ENCODE measurements around the gene CBFA2T2.

Gene CBFA2T2

GRCh38 chr20:33515569-33516216, 25.8 kb downstream of the CBFA2T2 start:
- no peak overlapping the region for H3K9ac ChIP-seq (ENCODE audit: insufficient read length, low read depth)
- H3K4me1 ChIP-seq (ENCODE audit: insufficient read depth, insufficient read length) = no peaks in the 10 kb centered on the region
- no peak overlapping the region for H3K4me3 ChIP-seq (ENCODE audit: insufficient read length, low read depth)
- TF ChIP-seq YY1 (IDR thresholded peaks at IDR 0.05; ENCODE audit: insufficient read depth, insufficient read length) (no peak), ZNF274 (IDR thresholded peaks at IDR 0.05; ENCODE audit: low read depth, low read length) (no peak)
- DNase-seq (ENCODE audit: low read depth, low spot score) = no peak
- no peaks in the 10 kb centered on the region for H3K9me3 ChIP-seq (ENCODE audit: insufficient read depth, low read length)
- no peaks in the 10 kb centered on the region for H3K36me3 ChIP-seq (ENCODE audit: insufficient read depth, insufficient read length, low read length)
- no peaks in the 10 kb centered on the region for H3K27me3 ChIP-seq (ENCODE audit: insufficient read depth, insufficient read length)

- Histone ChIP-seq H3K36me3 (ENCODE audit: insufficient read depth, insufficient read length, low read length) (no peaks in the 10 kb centered on the region), H3K4me3 (ENCODE audit: insufficient read length, low read depth) (no peak overlapping the region), H3K4me1 (ENCODE audit: insufficient read depth, insufficient read length) (no peaks in the 10 kb centered on the region), H3K9me3 (ENCODE audit: insufficient read depth, low read length) (no peaks in the 10 kb centered on the region), H3K27me3 (ENCODE audit: insufficient read depth, insufficient read length) (no peaks in the 10 kb centered on the region), H3K9ac (ENCODE audit: insufficient read length, low read depth) (no peak overlapping the region)
- no peak for DNase-seq (ENCODE audit: low read depth, low spot score)
- TF ChIP-seq YY1 (IDR thresholded peaks at IDR 0.05; ENCODE audit: insufficient read depth, insufficient read length) (no peak), SUZ12 (IDR thresholded peaks at IDR 0.05; ENCODE audit: extremely low read depth, insufficient read depth, insufficient read length) (no peak), ZNF274 (IDR thresholded peaks at IDR 0.05; ENCODE audit: low read depth, low read length) (no peak)
Observed at GRCh38 chr20:33516882-33517281, 27.0 kb downstream of the CBFA2T2 start.

GRCh38 chr20:33518071-33518470, 28.2 kb downstream of the CBFA2T2 start:
- no peaks in the 10 kb centered on the region for H3K4me1 ChIP-seq (ENCODE audit: insufficient read depth, insufficient read length)
- no peak for DNase-seq (ENCODE audit: low read depth, low spot score)
- no peak overlapping the region for H3K4me3 ChIP-seq (ENCODE audit: insufficient read length, low read depth)
- no peaks in the 10 kb centered on the region for H3K9me3 ChIP-seq (ENCODE audit: insufficient read depth, low read length)
- no peaks in the 10 kb centered on the region for H3K27me3 ChIP-seq (ENCODE audit: insufficient read depth, insufficient read length)
- no peaks in the 10 kb centered on the region for H3K36me3 ChIP-seq (ENCODE audit: insufficient read depth, insufficient read length, low read length)
- no peak overlapping the region for H3K9ac ChIP-seq (ENCODE audit: insufficient read length, low read depth)
- no peak for TF ChIP-seq YY1 (IDR thresholded peaks at IDR 0.05; ENCODE audit: insufficient read depth, insufficient read length)
- no peak for TF ChIP-seq ZNF274 (IDR thresholded peaks at IDR 0.05; ENCODE audit: low read depth, low read length)

GRCh38 chr20:33521461-33521860, 31.6 kb downstream of the CBFA2T2 start:
- H3K27me3 ChIP-seq (ENCODE audit: insufficient read depth, insufficient read length) = no peaks in the 10 kb centered on the region
- TF ChIP-seq YY1 (IDR thresholded peaks at IDR 0.05; ENCODE audit: insufficient read depth, insufficient read length) = no peak
- no peak for TF ChIP-seq ZNF274 (IDR thresholded peaks at IDR 0.05; ENCODE audit: low read depth, low read length)
- no peak for TF ChIP-seq SUZ12 (IDR thresholded peaks at IDR 0.05; ENCODE audit: extremely low read depth, insufficient read depth, insufficient read length)
- no peaks in the 10 kb centered on the region for H3K4me1 ChIP-seq (ENCODE audit: insufficient read depth, insufficient read length)
- no peaks in the 10 kb centered on the region for H3K9me3 ChIP-seq (ENCODE audit: insufficient read depth, low read length)
- H3K4me3 ChIP-seq (ENCODE audit: insufficient read length, low read depth) = no peak overlapping the region
- no peaks in the 10 kb centered on the region for H3K36me3 ChIP-seq (ENCODE audit: insufficient read depth, insufficient read length, low read length)
- H3K9ac ChIP-seq (ENCODE audit: insufficient read length, low read depth) = no peak overlapping the region
- no peak for DNase-seq (ENCODE audit: low read depth, low spot score)

GRCh38 chr20:33522256-33522820, 32.4 kb downstream of the CBFA2T2 start:
- Histone ChIP-seq H3K9ac (ENCODE audit: insufficient read length, low read depth) (no peak overlapping the region), H3K4me1 (ENCODE audit: insufficient read depth, insufficient read length) (no peaks in the 10 kb centered on the region), H3K36me3 (ENCODE audit: insufficient read depth, insufficient read length, low read length) (no peaks in the 10 kb centered on the region), H3K27me3 (ENCODE audit: insufficient read depth, insufficient read length) (no peaks in the 10 kb centered on the region), H3K9me3 (ENCODE audit: insufficient read depth, low read length) (no peaks in the 10 kb centered on the region), H3K4me3 (ENCODE audit: insufficient read length, low read depth) (no peak overlapping the region)
- DNase-seq (ENCODE audit: low read depth, low spot score) = no peak
- TF ChIP-seq ZNF274 (IDR thresholded peaks at IDR 0.05; ENCODE audit: low read depth, low read length) (no peak), SUZ12 (IDR thresholded peaks at IDR 0.05; ENCODE audit: extremely low read depth, insufficient read depth, insufficient read length) (no peak), YY1 (IDR thresholded peaks at IDR 0.05; ENCODE audit: insufficient read depth, insufficient read length) (no peak)

GRCh38 chr20:33524261-33524660, 34.4 kb downstream of the CBFA2T2 start:
- no peak for DNase-seq (ENCODE audit: low read depth, low spot score)
- no peaks in the 10 kb centered on the region for H3K4me1 ChIP-seq (ENCODE audit: insufficient read depth, insufficient read length)
- H3K36me3 ChIP-seq (ENCODE audit: insufficient read depth, insufficient read length, low read length) = no peaks in the 10 kb centered on the region
- TF ChIP-seq ZNF274 (IDR thresholded peaks at IDR 0.05; ENCODE audit: low read depth, low read length) (no peak), YY1 (IDR thresholded peaks at IDR 0.05; ENCODE audit: insufficient read depth, insufficient read length) (no peak), SUZ12 (IDR thresholded peaks at IDR 0.05; ENCODE audit: extremely low read depth, insufficient read depth, insufficient read length) (no peak)
- no peaks in the 10 kb centered on the region for H3K27me3 ChIP-seq (ENCODE audit: insufficient read depth, insufficient read length)
- no peak overlapping the region for H3K9ac ChIP-seq (ENCODE audit: insufficient read length, low read depth)
- H3K9me3 ChIP-seq (ENCODE audit: insufficient read depth, low read length) = no peaks in the 10 kb centered on the region
- H3K4me3 ChIP-seq (ENCODE audit: insufficient read length, low read depth) = no peak overlapping the region

GRCh38 chr20:33526769-33527168, 36.9 kb downstream of the CBFA2T2 start:
- H3K9ac ChIP-seq (ENCODE audit: insufficient read length, low read depth) = no peak overlapping the region
- H3K4me3 ChIP-seq (ENCODE audit: insufficient read length, low read depth) = no peak overlapping the region
- H3K36me3 ChIP-seq (ENCODE audit: insufficient read depth, insufficient read length, low read length) = no peaks in the 10 kb centered on the region
- no peaks in the 10 kb centered on the region for H3K9me3 ChIP-seq (ENCODE audit: insufficient read depth, low read length)
- H3K27me3 ChIP-seq (ENCODE audit: insufficient read depth, insufficient read length) = no peaks in the 10 kb centered on the region
- H3K4me1 ChIP-seq (ENCODE audit: insufficient read depth, insufficient read length) = no peaks in the 10 kb centered on the region
- TF ChIP-seq YY1 (IDR thresholded peaks at IDR 0.05; ENCODE audit: insufficient read depth, insufficient read length) (no peak), ZNF274 (IDR thresholded peaks at IDR 0.05; ENCODE audit: low read depth, low read length) (no peak), SUZ12 (IDR thresholded peaks at IDR 0.05; ENCODE audit: extremely low read depth, insufficient read depth, insufficient read length) (no peak)
- DNase-seq (ENCODE audit: low read depth, low spot score) = no peak

All from NT2/D1 (cell line).